Breast epithelium (tissue), 3 donors: ENCODE results near the gene LRFN3.

Experiments
- POLR2AphosphoS5 ChIP-seq, 3 donors: sonication (generic); formaldehyde crosslinking; IDR thresholded peaks; one replicate each; pipeline ENCODE4 v1.6.1; 2017; ENCODE audit warnings: antibody characterized with exemption in 3 of 3
- TF ChIP-seq, protein P1 (sequence below), 3 donors: fragments of 450-650 bp; IDR thresholded peaks; one replicate each; pipeline ENCODE4 v1.5.1; 2016 to 2017; ENCODE audit warnings: antibody characterized with exemption in 3 of 3, mild to moderate bottlenecking in 3 of 3, moderate library complexity in 3 of 3

DNA sequence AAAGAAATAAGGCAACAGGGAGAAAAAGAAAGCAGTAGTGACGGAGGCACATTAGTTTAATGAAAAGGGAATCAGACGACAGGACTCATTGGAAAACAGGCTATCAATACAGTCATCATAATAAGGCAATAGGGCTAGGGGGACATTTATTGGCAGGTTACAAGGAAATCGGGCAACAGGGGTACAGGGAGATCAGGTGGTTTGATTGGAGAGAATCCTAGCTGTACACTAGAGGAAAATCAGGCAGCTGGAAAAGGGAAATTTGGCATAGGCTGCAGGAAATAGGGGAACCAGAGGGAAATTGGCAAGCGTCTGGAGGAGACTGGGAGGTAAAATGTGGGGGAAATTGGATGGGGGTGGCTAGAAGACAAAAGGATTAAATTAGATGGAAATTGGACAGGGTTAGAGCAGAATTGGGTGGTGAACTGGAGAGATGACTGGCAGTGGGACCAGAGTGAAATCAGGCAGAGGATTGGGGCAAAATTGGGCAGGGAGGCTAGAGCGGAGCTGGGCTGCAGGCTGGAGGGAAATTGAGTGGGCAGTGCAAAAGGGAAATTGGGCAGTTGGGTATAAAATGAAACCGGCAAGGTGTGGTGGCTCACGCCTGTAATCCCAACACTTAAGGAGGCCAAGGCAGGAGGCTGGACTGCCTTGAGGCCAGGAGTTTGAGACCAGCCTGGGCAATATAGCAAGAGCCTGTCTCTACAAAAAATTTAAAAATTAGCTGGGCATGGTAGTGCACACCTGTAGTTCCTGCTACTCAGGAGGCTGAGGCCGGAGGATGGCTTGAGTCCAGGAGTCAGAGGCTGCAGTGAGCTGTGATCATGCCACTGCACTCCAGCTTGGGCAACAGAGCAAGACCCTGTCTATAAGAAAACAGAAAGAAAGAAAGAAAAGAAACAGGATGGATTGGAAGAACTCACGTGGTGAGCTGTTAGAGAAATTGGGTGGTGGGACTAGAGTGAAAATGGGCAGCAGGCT is 7.4 kb downstream of the LRFN3 start:
- TF ChIP-seq, protein P1, sequence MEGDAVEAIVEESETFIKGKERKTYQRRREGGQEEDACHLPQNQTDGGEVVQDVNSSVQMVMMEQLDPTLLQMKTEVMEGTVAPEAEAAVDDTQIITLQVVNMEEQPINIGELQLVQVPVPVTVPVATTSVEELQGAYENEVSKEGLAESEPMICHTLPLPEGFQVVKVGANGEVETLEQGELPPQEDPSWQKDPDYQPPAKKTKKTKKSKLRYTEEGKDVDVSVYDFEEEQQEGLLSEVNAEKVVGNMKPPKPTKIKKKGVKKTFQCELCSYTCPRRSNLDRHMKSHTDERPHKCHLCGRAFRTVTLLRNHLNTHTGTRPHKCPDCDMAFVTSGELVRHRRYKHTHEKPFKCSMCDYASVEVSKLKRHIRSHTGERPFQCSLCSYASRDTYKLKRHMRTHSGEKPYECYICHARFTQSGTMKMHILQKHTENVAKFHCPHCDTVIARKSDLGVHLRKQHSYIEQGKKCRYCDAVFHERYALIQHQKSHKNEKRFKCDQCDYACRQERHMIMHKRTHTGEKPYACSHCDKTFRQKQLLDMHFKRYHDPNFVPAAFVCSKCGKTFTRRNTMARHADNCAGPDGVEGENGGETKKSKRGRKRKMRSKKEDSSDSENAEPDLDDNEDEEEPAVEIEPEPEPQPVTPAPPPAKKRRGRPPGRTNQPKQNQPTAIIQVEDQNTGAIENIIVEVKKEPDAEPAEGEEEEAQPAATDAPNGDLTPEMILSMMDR (IDR thresholded peaks at IDR 0.05) = no peak
- no peak for TF ChIP-seq POLR2AphosphoS5 (IDR thresholded peaks at IDR 0.05)
